Bronchial epithelial cell (primary cell): ENCODE data around the gene SYS1. TPM values are rescaled to one million over a fixed set of nuclear protein-coding genes. Genes with fewer than 3 reads are reported as not detected.

Source experiments
- DNase-seq: peaks from one replicate; pipeline ENCODE4 v3.0.0-alpha.2; 2010; ENCODE audit warnings: low read depth
- FAIRE-seq: peaks from 2 replicates; lab custom pipeline; 2011; peaks lifted over from hg19 to GRCh38; lab: Jason Lieb, UNC
- H3K27me3 ChIP-seq: 2 replicates; pipeline ENCODE4 v1.5.1; 2011; ENCODE audit warnings: low read length; ENCODE audit not compliant: control insufficient read depth, insufficient read depth
- H3K36me3 ChIP-seq: 2 replicates; pipeline ENCODE4 v1.5.1; 2011; ENCODE audit warnings: low read length; ENCODE audit not compliant: control insufficient read depth, insufficient read depth
- H3K4me3 ChIP-seq: 2 replicates; pipeline ENCODE4 v1.5.1; 2011; ENCODE audit warnings: mild to moderate bottlenecking, low read depth, low read length, control low read depth
- total RNA-seq: library from RNA; depleted of rRNA; stranded (reverse); fragments of >200 nt; gene quantifications from 2 replicates; pipeline ENCODE4 v1.2.1, GENCODE V29; 2014
- TF ChIP-seq, protein P1 (sequence below): IDR thresholded peaks from 2 replicates; pipeline ENCODE4 v1.5.1; 2011; ENCODE audit warnings: mild to moderate bottlenecking, moderate library complexity, low read length, control low read depth, inconsistent platforms; ENCODE audit not compliant: insufficient read depth, severe bottlenecking

The SYS1 gene
- total RNA-seq, 1 donor from 2014 or later: 17.9 TPM

DNA sequence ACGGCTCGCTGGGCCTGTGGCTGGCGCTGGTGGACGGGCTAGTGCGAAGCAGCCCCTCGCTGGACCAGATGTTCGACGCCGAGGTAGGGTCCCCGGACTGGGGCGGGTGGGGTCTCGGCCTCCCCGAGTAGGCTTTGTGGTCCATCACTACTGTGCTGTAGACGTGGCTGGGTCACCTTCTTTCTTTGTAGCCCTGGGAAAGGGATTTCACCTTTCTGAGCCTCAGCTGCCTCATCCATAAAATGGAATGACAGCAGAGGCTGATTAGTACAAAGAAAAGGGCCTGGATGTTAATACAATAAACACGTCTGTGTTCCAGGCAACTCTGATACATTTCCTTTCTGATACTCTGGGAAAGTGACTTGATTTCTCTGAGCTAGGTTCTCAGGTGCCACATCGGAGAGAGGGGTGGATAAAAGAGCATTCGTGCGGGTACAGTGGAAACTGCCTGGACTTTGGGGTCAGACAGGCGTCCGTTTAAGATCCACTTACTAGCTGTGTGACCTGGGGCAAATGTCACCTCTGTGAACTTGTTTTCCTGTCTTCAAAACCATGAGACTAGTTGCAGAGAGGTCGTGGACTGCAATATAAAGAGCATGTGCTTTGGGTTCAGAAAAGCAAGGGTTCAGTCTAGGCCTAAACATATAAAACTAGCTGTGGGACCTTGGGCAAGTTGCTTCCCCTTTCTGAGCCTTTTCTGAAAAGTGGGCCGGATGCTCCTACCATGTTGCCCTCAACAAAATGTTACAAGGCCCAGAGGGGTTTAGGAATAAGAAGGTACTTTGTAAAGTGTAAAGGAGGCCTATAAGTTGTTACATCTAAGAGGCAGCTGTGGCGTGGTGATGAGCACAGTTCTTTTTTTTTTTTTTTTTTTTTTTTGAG lies 896 bp downstream of the SYS1 start:
- Histone ChIP-seq H3K27me3 (no peaks in the 10 kb centered on the region), H3K4me3 (peak overlapping the region; percentile 72), H3K36me3 (peaks cover 6% of the 10 kb centered on the region)
- DNase-seq (no peak), FAIRE-seq (no peak)
- TF ChIP-seq, protein P1, sequence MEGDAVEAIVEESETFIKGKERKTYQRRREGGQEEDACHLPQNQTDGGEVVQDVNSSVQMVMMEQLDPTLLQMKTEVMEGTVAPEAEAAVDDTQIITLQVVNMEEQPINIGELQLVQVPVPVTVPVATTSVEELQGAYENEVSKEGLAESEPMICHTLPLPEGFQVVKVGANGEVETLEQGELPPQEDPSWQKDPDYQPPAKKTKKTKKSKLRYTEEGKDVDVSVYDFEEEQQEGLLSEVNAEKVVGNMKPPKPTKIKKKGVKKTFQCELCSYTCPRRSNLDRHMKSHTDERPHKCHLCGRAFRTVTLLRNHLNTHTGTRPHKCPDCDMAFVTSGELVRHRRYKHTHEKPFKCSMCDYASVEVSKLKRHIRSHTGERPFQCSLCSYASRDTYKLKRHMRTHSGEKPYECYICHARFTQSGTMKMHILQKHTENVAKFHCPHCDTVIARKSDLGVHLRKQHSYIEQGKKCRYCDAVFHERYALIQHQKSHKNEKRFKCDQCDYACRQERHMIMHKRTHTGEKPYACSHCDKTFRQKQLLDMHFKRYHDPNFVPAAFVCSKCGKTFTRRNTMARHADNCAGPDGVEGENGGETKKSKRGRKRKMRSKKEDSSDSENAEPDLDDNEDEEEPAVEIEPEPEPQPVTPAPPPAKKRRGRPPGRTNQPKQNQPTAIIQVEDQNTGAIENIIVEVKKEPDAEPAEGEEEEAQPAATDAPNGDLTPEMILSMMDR: no peak

DNA sequence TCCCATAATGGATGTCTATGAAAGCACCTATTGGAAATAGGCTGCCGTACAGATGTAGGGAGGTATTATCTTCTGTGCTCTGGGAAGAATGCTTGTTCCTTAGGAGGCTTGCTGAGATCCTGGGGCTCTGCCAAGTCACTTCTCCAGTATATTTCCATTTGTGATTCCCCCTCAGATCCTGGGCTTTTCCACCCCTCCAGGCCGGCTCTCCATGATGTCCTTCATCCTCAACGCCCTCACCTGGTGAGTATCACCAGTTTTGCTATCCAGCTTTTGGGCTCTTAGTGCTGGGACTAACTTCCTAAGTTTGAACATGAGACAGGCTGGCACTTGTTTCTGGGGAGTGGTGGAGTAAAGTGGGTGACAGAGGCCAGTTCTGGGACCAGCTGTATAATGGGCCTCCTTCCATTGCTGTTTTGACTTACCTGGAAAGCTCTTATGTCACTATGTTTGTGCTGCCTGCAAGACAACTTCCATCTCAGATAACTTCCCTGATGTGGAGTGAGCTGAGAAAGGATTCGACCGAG lies 2.6 kb downstream of the SYS1 start:
- TF ChIP-seq, protein P1: no peak
- FAIRE-seq (no peak), DNase-seq (no peak)
- Histone ChIP-seq H3K4me3 (no peak overlapping the region), H3K27me3 (no peaks in the 10 kb centered on the region), H3K36me3 (peaks cover 6% of the 10 kb centered on the region)

DNA sequence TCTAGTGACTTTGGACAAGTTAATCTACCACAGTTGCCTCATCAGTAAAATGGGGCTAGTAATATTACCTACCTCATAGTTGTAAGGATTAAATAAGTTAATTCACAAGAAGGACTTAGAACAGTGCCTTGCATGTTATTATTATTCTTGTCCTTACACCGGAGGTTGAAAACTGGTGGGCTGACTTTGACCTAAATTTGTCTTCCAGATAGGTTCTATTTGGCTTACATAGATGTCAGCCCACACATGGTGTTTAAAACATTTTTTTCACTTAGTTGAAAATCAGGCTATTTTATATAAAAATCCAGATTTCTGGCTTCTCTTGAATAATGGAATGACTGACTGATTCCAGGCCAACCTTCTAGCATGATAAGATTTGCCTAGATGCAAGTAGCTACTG lies 3.2 kb downstream of the SYS1 start:
- DNase-seq (no peak), FAIRE-seq (no peak)
- no peak overlapping the region for H3K4me3 ChIP-seq
- H3K27me3 ChIP-seq: no peaks in the 10 kb centered on the region
- TF ChIP-seq, protein P1: no peak
- peaks cover 6% of the 10 kb centered on the region for H3K36me3 ChIP-seq

DNA sequence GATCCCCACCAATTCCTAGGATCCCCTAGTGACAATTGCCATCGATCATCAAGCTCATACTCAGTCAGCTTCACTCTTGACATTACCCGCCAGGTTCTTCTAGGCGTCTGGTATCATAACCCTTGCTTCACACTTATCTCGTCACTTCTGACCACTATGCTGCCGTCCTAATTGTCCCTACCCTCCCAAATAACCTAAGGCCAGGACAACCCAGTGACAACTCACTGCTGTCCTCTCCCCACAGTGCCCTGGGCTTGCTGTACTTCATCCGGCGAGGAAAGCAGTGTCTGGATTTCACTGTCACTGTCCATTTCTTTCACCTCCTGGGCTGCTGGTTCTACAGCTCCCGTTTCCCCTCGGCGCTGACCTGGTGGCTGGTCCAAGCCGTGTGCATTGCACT lies 3.7 kb downstream of the SYS1 start:
- FAIRE-seq: no peak
- peaks cover 6% of the 10 kb centered on the region for H3K36me3 ChIP-seq

DNA sequence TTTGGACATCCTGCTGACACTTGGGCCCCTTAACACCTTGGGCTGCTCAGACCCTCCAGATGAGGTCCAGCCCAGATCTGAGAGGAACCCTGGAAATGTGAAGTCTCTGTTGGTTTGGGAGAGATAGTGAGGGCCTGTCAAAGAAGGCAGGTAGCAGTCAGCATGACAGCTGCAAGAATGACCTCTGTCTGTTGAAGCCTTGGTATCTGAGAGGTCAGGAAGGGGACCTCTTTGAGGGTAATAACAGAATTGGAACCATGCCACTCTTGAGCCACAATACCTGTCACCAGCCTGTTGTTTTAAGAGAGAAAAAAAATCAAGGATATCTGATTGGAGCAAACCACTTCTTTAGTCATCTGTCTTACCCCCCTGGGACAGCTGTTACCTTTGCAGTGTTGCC lies 4.2 kb downstream of the SYS1 start:
- H3K27me3 ChIP-seq: no peaks in the 10 kb centered on the region
- TF ChIP-seq, protein P1: no peak
- H3K36me3 ChIP-seq: peaks cover 6% of the 10 kb centered on the region
- H3K4me3 ChIP-seq: no peak overlapping the region
- FAIRE-seq (no peak), DNase-seq (no peak)

More for the DNA sequence above, 3.7 kb downstream of the SYS1 start:
- Histone ChIP-seq H3K4me3 (no peak overlapping the region), H3K27me3 (no peaks in the 10 kb centered on the region)
- no peak for DNase-seq
- TF ChIP-seq, protein P1: no peak
